GM12872 (cell line): Measurements from ENCODE around the gene PES1.

ENCODE experiments used
- TF ChIP-seq, protein P1 (sequence below): IDR thresholded peaks from 3 replicates; pipeline ENCODE4 v1.5.1; 2011; ENCODE audit warnings: low read depth, mild to moderate bottlenecking, low read length, moderate library complexity; ENCODE audit not compliant: insufficient read depth

The PES1 gene

DNA sequence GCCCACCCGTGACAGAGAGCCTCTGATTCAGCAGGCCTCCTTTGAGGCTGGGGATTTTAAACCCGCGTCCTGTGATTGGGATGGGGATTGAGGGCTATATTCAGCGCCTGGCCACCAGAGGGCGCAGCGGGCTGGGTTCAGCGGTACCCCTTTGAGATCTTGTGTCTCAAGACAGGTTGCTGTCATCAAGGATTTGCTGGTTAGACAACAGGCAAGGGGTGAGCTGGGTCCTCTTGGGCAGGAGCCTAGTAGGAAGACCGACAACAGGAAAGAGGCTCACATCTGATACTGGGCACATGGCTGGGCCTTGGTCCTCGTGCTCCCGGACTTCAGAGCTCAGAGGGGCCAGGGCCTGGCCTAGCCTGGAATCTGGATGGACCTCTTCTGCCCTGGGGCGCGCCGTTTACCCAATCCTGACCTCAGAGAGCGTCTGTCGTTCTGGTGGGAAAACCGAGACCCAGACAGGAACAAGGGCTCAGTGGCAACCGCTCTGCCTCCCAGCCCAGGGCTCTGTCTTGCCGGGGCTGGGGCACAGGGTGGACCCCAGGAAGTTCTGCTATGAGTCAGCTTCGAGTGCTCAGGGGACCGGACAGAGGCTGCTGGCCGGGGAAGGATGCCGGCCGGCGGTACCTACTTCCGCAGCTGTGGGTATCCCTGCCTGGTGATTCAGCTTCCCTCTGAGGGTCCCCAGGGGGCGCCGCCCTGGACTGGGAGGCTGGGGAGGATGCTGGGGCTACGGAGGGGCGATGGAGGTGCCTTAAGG is 42.9 kb upstream of the PES1 start:
- TF ChIP-seq, protein P1, sequence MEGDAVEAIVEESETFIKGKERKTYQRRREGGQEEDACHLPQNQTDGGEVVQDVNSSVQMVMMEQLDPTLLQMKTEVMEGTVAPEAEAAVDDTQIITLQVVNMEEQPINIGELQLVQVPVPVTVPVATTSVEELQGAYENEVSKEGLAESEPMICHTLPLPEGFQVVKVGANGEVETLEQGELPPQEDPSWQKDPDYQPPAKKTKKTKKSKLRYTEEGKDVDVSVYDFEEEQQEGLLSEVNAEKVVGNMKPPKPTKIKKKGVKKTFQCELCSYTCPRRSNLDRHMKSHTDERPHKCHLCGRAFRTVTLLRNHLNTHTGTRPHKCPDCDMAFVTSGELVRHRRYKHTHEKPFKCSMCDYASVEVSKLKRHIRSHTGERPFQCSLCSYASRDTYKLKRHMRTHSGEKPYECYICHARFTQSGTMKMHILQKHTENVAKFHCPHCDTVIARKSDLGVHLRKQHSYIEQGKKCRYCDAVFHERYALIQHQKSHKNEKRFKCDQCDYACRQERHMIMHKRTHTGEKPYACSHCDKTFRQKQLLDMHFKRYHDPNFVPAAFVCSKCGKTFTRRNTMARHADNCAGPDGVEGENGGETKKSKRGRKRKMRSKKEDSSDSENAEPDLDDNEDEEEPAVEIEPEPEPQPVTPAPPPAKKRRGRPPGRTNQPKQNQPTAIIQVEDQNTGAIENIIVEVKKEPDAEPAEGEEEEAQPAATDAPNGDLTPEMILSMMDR: peak; percentile 94

DNA sequence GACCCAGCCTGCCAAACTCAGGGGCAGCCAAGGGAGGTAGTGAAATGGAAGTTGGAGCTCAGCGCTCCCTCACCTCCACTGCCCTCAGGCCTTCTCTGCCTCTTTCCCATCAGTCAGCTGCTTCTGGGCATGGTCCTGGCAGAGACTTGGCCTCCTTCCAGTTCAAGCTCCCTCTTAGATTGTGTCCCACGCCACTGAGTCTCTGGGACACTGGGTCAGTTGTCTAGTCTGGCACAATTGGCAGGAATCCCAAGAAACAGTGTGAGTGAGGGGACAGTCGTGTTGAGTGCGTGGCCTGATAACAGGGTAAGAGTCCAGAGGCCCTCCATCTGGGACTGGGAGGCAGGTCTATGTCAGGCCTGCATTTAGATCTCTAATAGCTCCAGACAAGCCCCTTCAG is 36.8 kb upstream of the PES1 start:
- TF ChIP-seq, protein P1: no peak

DNA sequence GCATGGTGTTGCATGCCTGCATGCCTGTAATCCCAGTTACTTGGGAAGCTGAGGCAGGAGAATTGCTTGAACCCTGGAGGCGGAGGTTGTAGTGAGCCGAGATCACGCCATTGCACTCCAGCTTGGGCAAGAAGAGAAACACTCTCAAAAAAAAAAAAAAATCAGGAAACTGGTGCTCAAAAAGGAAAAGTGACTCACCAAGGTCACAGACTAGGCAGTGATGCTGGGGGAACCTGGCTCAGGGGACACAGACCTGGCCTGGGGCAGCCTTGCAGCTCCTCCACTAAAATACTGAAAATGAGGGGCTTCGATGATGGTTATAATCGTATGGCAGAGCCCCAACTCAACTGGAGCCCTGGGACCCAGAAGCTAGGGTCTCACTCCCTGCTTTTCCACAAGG is 35.8 kb upstream of the PES1 start:
- TF ChIP-seq, protein P1: no peak

DNA sequence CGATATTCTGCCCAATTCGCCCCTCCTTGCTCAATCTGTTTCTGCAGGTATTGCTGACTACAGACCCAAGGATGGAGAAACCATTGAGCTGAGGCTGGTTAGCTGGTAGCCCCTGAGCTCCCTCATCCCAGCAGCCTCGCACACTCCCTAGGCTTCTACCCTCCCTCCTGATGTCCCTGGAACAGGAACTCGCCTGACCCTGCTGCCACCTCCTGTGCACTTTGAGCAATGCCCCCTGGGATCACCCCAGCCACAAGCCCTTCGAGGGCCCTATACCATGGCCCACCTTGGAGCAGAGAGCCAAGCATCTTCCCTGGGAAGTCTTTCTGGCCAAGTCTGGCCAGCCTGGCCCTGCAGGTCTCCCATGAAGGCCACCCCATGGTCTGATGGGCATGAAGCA is 34.7 kb upstream of the PES1 start:
- TF ChIP-seq, protein P1: no peak

DNA sequence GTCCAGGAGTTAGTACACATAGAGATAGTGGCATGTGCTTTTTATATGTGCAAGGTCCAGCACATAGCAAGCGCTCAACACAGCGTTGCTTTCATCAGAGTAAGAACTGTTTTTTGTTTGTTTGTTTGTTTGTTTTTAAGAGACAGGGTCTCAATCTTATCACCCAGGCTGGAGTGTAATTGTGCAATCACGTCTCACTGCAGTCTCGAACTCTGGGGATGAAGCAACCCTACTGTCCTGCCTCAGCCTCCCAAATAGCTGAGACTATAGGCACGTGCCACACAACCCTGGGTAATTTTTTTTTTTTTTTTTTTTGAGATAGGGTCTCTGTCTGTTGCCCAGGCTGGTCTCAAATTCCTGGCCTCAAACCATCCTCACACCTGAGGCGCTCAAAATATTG is 26.1 kb upstream of the PES1 start:
- TF ChIP-seq, protein P1: no peak

DNA sequence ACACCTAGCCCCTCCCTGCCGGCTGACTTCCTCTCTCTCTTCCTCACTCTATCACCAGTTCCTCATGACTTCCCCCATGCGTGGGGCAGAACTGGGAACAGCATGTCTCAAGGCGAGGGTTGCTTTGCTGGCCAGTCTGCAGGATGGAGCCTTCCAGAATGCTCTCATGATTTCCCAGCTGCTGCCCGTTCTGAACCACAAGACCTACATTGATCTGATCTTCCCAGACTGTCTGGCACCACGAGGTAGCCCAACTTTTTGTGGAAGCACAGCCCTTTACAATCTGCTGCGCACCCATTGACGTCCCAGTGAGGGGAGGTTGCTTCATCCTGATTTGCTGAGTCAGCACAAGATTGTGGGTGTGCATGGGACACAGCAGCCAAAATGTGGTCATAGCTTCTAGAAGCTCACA is 23.8 kb upstream of the PES1 start:
- TF ChIP-seq, protein P1: no peak

DNA sequence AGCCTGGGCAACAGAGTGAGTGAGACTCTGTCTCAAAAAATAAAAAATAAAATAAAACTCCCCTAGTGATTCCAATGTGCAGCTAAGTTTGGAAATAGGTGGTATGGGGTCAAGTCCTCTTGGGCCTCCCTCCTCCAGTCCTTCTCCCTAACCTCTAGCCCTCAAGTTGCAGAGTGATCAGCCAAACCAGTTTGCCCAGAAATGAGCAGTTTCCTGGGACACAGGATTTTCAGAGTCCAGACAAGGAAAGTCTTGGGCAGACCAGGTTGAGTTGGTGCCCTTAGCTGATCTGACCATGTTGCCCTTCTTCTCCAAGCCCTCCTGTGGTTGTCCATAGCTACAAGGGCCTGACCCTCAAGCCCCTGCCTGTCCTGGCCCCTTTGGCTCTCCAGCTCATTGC is 23.2 kb upstream of the PES1 start:
- TF ChIP-seq, protein P1: no peak

DNA sequence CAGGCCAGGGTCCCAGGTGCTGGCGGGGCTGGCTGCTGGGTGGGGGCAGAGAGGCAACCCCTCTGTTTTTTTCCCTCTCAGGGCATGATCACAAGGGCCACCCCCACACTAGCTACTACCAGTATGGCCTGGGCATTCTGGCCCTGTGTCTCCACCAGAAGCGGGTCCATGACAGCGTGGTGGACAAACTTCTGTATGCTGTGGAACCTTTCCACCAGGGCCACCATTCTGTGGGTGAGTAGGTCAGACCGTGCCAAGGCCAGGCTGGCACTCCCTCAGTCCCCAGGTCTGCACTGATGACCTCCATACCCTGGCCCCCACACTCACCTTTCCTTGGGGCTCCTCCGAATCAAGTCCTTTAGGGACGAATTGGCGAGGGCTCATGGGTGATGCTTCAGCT is 22.6 kb upstream of the PES1 start:
- TF ChIP-seq, protein P1: no peak
